Measurements from ENCODE around the gene PRSS23.

PRSS23 gene

DNA sequence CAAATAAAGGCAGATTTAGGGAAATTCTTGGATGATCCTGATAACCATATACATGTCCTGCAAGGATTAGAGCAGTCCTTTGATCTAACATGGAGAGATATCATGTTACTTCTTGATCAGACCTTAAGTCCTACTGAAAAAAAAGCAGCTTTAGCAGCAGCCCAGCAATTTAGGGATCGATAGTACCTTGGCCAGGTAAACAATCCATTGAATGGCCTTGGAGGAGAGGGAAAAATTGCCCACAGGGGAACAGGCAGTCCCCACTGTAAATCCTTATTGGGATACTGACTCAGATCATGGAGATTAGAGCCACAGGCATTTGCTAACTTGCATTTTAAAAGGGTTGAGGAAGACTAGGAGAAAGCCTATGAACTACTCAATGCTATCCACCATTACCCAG, 47.8 kb downstream of the PRSS23 start:
- TF ChIP-seq SIN3A (IDR thresholded peaks at IDR 0.05; ENCODE audit: borderline replicate concordance, insufficient read depth, low read length), result no peak
- TF ChIP-seq, protein P1, sequence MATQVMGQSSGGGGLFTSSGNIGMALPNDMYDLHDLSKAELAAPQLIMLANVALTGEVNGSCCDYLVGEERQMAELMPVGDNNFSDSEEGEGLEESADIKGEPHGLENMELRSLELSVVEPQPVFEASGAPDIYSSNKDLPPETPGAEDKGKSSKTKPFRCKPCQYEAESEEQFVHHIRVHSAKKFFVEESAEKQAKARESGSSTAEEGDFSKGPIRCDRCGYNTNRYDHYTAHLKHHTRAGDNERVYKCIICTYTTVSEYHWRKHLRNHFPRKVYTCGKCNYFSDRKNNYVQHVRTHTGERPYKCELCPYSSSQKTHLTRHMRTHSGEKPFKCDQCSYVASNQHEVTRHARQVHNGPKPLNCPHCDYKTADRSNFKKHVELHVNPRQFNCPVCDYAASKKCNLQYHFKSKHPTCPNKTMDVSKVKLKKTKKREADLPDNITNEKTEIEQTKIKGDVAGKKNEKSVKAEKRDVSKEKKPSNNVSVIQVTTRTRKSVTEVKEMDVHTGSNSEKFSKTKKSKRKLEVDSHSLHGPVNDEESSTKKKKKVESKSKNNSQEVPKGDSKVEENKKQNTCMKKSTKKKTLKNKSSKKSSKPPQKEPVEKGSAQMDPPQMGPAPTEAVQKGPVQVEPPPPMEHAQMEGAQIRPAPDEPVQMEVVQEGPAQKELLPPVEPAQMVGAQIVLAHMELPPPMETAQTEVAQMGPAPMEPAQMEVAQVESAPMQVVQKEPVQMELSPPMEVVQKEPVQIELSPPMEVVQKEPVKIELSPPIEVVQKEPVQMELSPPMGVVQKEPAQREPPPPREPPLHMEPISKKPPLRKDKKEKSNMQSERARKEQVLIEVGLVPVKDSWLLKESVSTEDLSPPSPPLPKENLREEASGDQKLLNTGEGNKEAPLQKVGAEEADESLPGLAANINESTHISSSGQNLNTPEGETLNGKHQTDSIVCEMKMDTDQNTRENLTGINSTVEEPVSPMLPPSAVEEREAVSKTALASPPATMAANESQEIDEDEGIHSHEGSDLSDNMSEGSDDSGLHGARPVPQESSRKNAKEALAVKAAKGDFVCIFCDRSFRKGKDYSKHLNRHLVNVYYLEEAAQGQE (IDR thresholded peaks at IDR 0.05; ENCODE audit: insufficient read depth in 1 of 2, low read depth in 2 of 2, low read length in 2 of 2), result no peak
- no peak for TF ChIP-seq FOXP2 (optimal IDR thresholded peaks at IDR 0.05; ENCODE audit: borderline replicate concordance, extremely low read depth, extremely low read length, insufficient read depth)
- no peak for TF ChIP-seq POLR2AphosphoS5 (IDR thresholded peaks at IDR 0.05; ENCODE audit: low read depth, low read length)
- TF ChIP-seq TAF1 (IDR thresholded peaks at IDR 0.05; ENCODE audit: borderline replicate concordance, insufficient read depth, low read length), result no peak

DNA sequence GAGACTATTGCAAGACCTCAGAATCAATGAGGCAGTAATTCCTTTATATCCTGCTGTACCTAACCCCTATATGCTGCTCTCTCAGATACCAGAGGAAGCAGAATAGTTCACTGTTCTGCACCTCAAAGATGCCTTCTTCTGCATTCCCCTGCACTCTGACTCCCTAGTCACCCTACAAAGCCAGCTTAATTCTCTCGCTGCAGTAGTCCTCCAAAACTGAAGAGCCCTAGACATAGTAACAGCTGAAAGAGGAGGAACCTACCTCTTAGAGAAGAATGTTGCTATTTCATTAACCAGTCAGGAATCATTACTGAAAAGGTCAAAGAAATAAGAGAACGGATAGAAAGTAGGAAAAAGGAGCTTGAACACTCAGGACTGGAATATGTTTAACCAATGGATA, 49.3 kb downstream of the PRSS23 start:
- TF ChIP-seq TAF1 (IDR thresholded peaks at IDR 0.05; ENCODE audit: borderline replicate concordance, insufficient read depth, low read length) (no peak), SIN3A (IDR thresholded peaks at IDR 0.05; ENCODE audit: borderline replicate concordance, insufficient read depth, low read length) (no peak), POLR2AphosphoS5 (IDR thresholded peaks at IDR 0.05; ENCODE audit: low read depth, low read length) (no peak), FOXP2 (optimal IDR thresholded peaks at IDR 0.05; ENCODE audit: borderline replicate concordance, extremely low read depth, extremely low read length, insufficient read depth) (no peak)
- TF ChIP-seq, protein P1 (IDR thresholded peaks at IDR 0.05; ENCODE audit: insufficient read depth in 1 of 2, low read depth in 2 of 2, low read length in 2 of 2), result no peak

All from PFSK-1 (cell line).